ENCODE measurements around the gene ELMO3. TPM values are rescaled to one million over a fixed set of nuclear protein-coding genes. Genes with fewer than 3 reads are reported as not detected.

Gene ELMO3
- total RNA-seq, 4 donors from 2014 or later: 25.6 to 119 (median 82.2) TPM

- Histone ChIP-seq H3K27ac (peak within 1 kb of the TSS; percentile 75 to 85 (median 83)), H3K4me3 (peak within 1 kb of the TSS; percentile 65 to 96 (median 90)), H3K9me3 (no peaks in the 10 kb centered on the region), H3K4me1 (peaks cover 0 to 23% (median 7%) of the 10 kb centered on the region in 4 donors), H3K27me3 (no peaks in the 10 kb centered on the region), H3K36me3 (peaks cover 0 to 40% (median 0%) of the 10 kb centered on the region in 3 donors)
- peak; percentile 98 to 99 (median 98) for DNase-seq
- TF ChIP-seq POLR2A (IDR thresholded peaks at IDR 0.05): peak; percentile 66 to 67
- TF ChIP-seq, protein P1, sequence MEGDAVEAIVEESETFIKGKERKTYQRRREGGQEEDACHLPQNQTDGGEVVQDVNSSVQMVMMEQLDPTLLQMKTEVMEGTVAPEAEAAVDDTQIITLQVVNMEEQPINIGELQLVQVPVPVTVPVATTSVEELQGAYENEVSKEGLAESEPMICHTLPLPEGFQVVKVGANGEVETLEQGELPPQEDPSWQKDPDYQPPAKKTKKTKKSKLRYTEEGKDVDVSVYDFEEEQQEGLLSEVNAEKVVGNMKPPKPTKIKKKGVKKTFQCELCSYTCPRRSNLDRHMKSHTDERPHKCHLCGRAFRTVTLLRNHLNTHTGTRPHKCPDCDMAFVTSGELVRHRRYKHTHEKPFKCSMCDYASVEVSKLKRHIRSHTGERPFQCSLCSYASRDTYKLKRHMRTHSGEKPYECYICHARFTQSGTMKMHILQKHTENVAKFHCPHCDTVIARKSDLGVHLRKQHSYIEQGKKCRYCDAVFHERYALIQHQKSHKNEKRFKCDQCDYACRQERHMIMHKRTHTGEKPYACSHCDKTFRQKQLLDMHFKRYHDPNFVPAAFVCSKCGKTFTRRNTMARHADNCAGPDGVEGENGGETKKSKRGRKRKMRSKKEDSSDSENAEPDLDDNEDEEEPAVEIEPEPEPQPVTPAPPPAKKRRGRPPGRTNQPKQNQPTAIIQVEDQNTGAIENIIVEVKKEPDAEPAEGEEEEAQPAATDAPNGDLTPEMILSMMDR (IDR thresholded peaks at IDR 0.05): peak in 4 of 6 experiments; percentile 7 to 41 (median 24)
These were observed 28.1 kb downstream of the ELMO3 start, which contains the start of gene TMEM208 for GRCh38 chr16:67226804-67227566. Gene TMEM208, plus strand, starts transcription at chr16:67227130. Its CDS starts 89 bp downstream, at chr16:67227219.

DNA sequence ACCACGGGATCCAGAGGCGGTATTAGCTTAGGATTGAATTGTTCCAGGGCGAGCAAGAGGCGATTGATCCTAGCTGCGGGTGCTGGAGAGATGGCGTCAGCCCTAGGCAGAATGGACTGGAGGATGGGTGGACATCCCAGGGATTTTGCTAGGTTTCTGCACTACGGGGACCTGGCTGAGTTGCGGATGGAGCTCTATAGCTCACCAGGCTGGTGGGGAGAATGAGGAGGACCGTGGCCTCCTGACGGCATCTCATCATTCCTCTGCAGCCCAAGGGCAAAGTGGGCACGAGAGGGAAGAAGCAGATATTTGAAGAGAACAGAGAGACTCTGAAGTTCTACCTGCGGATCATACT is 28.6 kb downstream of the ELMO3 start:
- peaks cover 0 to 41% (median 0%) of the 10 kb centered on the region in 3 donors for H3K36me3 ChIP-seq
- H3K27me3 ChIP-seq: no peaks in the 10 kb centered on the region
- DNase-seq: no peak
- H3K4me1 ChIP-seq: peaks cover 0 to 23% (median 7%) of the 10 kb centered on the region in 4 donors
- H3K9me3 ChIP-seq: no peaks in the 10 kb centered on the region
- H3K4me3 ChIP-seq: peak overlapping the region; percentile 65 to 96 (median 90)
- peak overlapping the region; percentile 75 to 85 (median 83) for H3K27ac ChIP-seq
- TF ChIP-seq POLR2A (IDR thresholded peaks at IDR 0.05): no peak
- TF ChIP-seq, protein P1 (IDR thresholded peaks at IDR 0.05): no peak

DNA sequence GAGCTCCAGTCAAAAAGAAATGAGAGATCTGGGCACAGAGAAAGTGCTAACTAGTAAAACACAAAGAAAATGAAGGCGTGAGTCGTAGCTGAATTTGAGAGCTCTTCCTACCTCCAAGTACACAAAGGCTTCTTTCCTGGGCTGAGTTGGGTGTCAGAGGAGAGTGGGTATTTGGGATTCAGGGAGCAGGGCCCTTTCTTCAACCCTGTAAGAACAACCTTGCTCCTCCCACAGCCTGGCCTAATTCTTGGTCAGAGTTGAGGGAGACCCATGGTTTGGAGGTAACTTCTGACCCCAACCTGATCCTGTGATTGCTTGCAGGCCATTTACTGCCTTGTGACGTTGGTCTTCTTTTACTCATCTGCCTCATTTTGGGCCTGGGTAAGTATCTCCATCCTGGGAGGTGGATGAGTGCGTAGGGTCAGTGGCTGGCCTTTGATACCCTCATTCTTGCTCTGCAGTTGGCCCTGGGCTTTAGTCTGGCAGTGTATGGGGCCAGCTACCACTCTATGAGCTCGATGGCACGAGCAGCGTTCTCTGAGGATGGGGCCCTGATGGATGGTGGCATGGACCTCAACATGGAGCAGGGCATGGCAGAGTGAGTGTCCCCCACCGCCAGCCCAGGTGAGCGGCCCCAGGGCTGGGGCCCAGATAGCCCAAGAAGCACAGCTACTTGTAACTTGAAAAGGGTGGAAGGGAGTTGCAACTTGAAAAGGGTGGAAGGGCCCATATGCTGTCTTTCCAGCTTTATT is 29.3 kb downstream of the ELMO3 start:
- Histone ChIP-seq H3K4me3 (peak overlapping the region in 2 of 4 donors; percentile 65 to 91), H3K9me3 (no peaks in the 10 kb centered on the region), H3K4me1 (peaks cover 0 to 23% (median 7%) of the 10 kb centered on the region in 4 donors), H3K27me3 (no peaks in the 10 kb centered on the region), H3K27ac (no peak overlapping the region), H3K36me3 (peaks cover 0 to 43% (median 0%) of the 10 kb centered on the region in 3 donors)
- no peak for TF ChIP-seq POLR2A (IDR thresholded peaks at IDR 0.05)
- TF ChIP-seq, protein P1 (IDR thresholded peaks at IDR 0.05): no peak
- no peak for DNase-seq

DNA sequence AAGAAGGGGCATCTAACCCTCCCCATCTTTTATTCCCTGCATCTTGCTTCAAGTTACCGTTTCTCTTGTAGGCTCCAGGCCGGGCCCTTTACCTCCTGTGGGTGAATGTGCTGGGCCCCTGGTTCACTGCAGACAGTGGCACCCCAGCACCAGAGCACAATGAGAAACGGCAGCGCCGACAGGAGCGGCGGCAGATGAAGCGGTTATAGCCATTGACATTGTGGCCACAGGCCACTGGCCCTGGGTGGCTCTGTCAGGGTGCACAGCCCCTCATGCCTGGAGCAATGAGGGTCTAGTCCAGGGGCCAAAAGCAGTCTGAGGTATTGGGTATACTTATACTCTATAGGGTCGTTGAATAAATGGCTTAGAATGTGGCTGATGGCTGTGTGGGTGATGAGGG is 30.0 kb downstream of the ELMO3 start:
- H3K4me3 ChIP-seq: no peak overlapping the region
- no peaks in the 10 kb centered on the region for H3K9me3 ChIP-seq
- TF ChIP-seq, protein P1 (IDR thresholded peaks at IDR 0.05): no peak
- TF ChIP-seq POLR2A (IDR thresholded peaks at IDR 0.05): no peak
- DNase-seq: peak in 1 of 3 donors; percentile 39
- H3K27me3 ChIP-seq: no peaks in the 10 kb centered on the region
- H3K4me1 ChIP-seq: peaks cover 0 to 19% (median 7%) of the 10 kb centered on the region in 4 donors
- H3K36me3 ChIP-seq: peaks cover 0 to 50% (median 0%) of the 10 kb centered on the region in 3 donors
- H3K27ac ChIP-seq: no peak overlapping the region

DNA sequence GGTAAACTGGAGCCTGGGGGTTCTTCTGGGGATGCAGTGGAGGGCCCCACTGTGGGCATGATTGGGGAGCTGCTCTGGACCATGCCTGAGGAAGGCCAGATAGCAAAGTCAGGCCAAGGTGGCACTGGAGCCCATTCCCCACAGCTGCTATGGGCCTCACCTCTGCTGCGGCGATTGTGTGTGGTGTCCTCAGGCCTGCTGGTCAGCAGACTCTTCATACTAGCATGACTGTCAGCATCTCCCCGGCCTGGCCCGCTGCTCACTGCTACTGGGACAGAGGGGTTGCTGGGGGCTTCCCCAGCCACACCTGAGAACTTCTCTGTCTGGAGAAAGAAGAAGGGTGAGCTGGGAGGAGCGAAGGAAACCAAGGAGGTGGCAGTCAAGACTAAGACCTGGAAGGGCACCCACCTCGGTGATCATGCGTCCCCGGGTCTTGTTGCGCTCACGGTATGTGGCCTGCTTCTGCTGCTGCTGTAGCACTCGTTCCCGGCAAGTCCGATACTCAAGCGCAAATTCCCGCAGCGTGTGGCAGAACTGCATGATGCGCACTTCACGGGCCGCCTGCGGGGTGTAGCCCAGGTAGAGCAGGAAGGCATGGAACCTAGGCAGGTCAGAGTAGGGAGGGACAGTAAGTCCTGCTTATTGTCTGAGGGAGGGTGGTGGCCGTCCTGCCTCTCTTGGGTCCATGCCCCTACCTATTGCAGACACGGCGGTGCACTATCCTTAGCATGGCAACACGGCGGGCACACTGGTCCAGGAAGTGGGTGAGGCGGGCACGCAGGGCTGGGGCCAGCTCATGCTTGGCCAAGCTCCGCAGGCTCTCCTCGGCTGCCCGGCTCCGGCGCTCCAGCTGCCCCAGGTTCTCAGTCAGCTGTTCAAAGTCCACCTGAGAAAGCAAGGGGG is 31.2 kb downstream of the ELMO3 start:
- peaks cover 0 to 63% (median 0%) of the 10 kb centered on the region in 3 donors for H3K36me3 ChIP-seq

More for the DNA sequence above, 31.2 kb downstream of the ELMO3 start:
- Histone ChIP-seq H3K27me3 (no peaks in the 10 kb centered on the region), H3K4me1 (peaks cover 0 to 18% (median 7%) of the 10 kb centered on the region in 4 donors), H3K9me3 (no peaks in the 10 kb centered on the region), H3K4me3 (no peak overlapping the region), H3K27ac (no peak overlapping the region)
- TF ChIP-seq POLR2A (IDR thresholded peaks at IDR 0.05): no peak
- TF ChIP-seq, protein P1 (IDR thresholded peaks at IDR 0.05): no peak
- peak in 1 of 3 donors; percentile 47 for DNase-seq
